NCI-H748 (cell line): ENCODE measurements around the gene FAM184A.
A peak's percentile ranks its signal among the peaks of the same experiment; 100 is the strongest.
"Not testable (repeated sequence)": the region's sequence is repeated elsewhere in the genome, so short reads cannot be mapped to it uniquely, and the experiment has no call there.

ENCODE experiments used
- DNase-seq: peaks from one replicate; lab custom pipeline; 2025; ENCODE audit not compliant: unreplicated experiment; lab: John Stamatoyannopoulos, UW

Gene FAM184A

GRCh38 chr6:119078376-119079282, at the start of gene FAM184A:
Gene FAM184A (minus strand): TSS chr6:119078664. CDS start chr6:119078299, 365 bp downstream.
- peak; percentile 65 for DNase-seq

GRCh38 chr6:119127627-119128026, 49.2 kb upstream of the FAM184A start:
- DNase-seq = no peak

GRCh38 chr6:119126826-119127225, 48.4 kb upstream of the FAM184A start:
- no peak for DNase-seq

GRCh38 chr6:119126140-119126539, 47.7 kb upstream of the FAM184A start:
- no peak for DNase-seq

- no peak for DNase-seq
Observed at GRCh38 chr6:119125576-119125975, 47.1 kb upstream of the FAM184A start.

- DNase-seq = no peak
Observed at GRCh38 chr6:119124079-119124824, 45.8 kb upstream of the FAM184A start.

GRCh38 chr6:119122336-119122735, 43.9 kb upstream of the FAM184A start:
- no peak for DNase-seq

GRCh38 chr6:119121367-119121766, 42.9 kb upstream of the FAM184A start:
- DNase-seq = no peak

GRCh38 chr6:119119989-119120388, 41.5 kb upstream of the FAM184A start:
- no peak for DNase-seq

GRCh38 chr6:119119062-119119461, 40.6 kb upstream of the FAM184A start:
- DNase-seq = not testable (repeated sequence)

GRCh38 chr6:119116712-119117281, 38.3 kb upstream of the FAM184A start:
- DNase-seq = peak; percentile 6

GRCh38 chr6:119113961-119114360, 35.5 kb upstream of the FAM184A start:
- DNase-seq = no peak

- DNase-seq = no peak
Observed at GRCh38 chr6:119112812-119113530, 34.5 kb upstream of the FAM184A start.

- DNase-seq = peak; percentile 71
Observed at GRCh38 chr6:119110601-119111548, 32.4 kb upstream of the FAM184A start.

GRCh38 chr6:119109654-119110325, 31.3 kb upstream of the FAM184A start:
- no peak for DNase-seq

- DNase-seq = no peak
Observed at GRCh38 chr6:119108076-119108475, 29.6 kb upstream of the FAM184A start.

- no peak for DNase-seq
Observed at GRCh38 chr6:119105282-119105681, 26.8 kb upstream of the FAM184A start.

- DNase-seq = no peak
Observed at GRCh38 chr6:119102901-119103300, 24.4 kb upstream of the FAM184A start.

- DNase-seq = no peak
Observed at GRCh38 chr6:119100115-119100514, 21.7 kb upstream of the FAM184A start.
